Measurements from ENCODE around the gene PSMG4.

The PSMG4 gene

DNA sequence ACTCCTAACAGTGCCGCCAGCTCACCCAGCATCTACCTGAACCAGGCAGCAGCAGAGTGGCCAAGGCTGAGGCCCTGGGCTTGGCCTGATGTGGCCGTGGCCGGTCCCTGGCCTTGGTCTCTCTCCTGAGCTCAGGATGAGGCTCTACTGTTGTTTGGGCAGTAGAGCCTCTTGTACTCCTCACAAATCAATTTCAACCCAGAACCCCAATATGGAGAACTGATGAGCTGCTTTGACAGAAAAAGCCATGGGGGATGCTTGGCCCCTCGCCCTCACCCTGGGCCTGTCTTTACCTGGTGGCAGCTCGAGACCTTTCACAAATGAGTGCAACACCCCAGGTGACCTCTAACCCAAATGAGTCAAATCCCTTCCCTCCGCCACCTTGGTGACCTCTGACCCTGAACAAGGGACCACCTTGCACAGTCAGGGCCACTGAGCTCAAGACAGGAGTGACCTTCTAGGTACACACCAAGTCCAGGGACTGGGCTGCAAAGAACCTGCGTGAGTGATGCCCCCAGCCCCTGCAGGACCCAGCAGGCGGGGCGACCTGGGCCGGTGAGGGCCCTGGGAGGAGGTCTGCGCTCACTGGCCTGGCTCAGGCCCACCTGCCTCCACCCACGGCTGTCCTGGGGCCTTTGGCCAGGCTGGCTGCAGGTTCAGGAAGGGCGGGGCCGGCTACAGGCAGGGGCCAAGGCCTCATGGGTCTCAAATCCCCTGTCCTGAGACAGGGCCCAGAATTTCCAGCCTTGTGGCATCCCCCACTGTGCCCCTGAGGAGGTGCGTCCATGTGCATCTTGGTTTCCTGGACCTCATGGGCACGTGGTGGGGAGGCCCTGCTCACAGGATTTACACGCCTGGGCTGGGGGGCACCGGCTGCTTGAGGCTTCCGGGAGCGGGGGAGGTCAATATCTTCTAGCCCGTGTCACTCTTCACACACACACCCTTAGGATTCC is 30.2 kb downstream of the PSMG4 start:
- Histone ChIP-seq H3K36me3 (ENCODE audit: control insufficient read depth in 2 of 2, insufficient read depth in 2 of 2, low read length in 2 of 2) (peaks cover 51 to 56% of the 10 kb centered on the region in 2 donors), H3K4me1 (ENCODE audit: control insufficient read depth in 2 of 2, insufficient read depth in 2 of 2, low read length in 2 of 2) (no peaks in the 10 kb centered on the region), H3K9ac (ENCODE audit: low read depth in 1 of 2, low read length in 2 of 2) (no peak overlapping the region), H3K4me3 (ENCODE audit: low read length in 2 of 2) (no peak overlapping the region), H3K27me3 (ENCODE audit: control insufficient read depth in 2 of 2, insufficient read depth in 2 of 2, low read length in 2 of 2) (no peaks in the 10 kb centered on the region), H3K9me3 (ENCODE audit: control insufficient read depth in 2 of 2, low read length in 2 of 2) (no peaks in the 10 kb centered on the region), H3K27ac (ENCODE audit: low read depth in 2 of 2, low read length in 2 of 2) (no peak overlapping the region)

DNA sequence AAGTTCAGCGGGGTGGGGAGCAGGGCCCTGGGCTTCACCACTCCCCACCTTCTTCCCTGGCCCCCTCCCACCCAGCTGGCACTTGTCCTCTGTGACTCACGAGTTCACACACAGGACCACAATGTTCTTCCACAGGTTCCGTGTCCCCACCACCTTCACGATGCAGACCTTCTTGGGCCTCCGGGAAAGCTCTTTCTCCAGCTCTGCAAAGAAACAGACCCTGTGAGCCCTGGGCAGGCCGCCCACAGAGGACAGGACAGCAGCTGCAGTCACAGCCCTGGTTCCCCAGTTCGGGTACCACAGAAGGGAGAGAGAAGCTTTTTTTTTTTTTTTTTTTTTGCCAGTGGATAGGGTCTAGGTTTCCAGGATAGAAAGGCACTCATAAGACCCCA is 30.9 kb downstream of the PSMG4 start:
- H3K4me1 ChIP-seq (ENCODE audit: control insufficient read depth in 2 of 2, insufficient read depth in 2 of 2, low read length in 2 of 2) = no peaks in the 10 kb centered on the region
- H3K27me3 ChIP-seq (ENCODE audit: control insufficient read depth in 2 of 2, insufficient read depth in 2 of 2, low read length in 2 of 2) = no peaks in the 10 kb centered on the region
- no peak overlapping the region for H3K4me3 ChIP-seq (ENCODE audit: low read length in 2 of 2)
- no peak overlapping the region for H3K27ac ChIP-seq (ENCODE audit: low read depth in 2 of 2, low read length in 2 of 2)
- no peak overlapping the region for H3K9ac ChIP-seq (ENCODE audit: low read depth in 1 of 2, low read length in 2 of 2)
- peaks cover 52 to 53% of the 10 kb centered on the region in 2 donors for H3K36me3 ChIP-seq (ENCODE audit: control insufficient read depth in 2 of 2, insufficient read depth in 2 of 2, low read length in 2 of 2)
- H3K9me3 ChIP-seq (ENCODE audit: control insufficient read depth in 2 of 2, low read length in 2 of 2) = no peaks in the 10 kb centered on the region

- Histone ChIP-seq H3K9me3 (ENCODE audit: control insufficient read depth in 2 of 2, low read length in 2 of 2) (no peaks in the 10 kb centered on the region), H3K27me3 (ENCODE audit: control insufficient read depth in 2 of 2, insufficient read depth in 2 of 2, low read length in 2 of 2) (no peaks in the 10 kb centered on the region), H3K4me1 (ENCODE audit: control insufficient read depth in 2 of 2, insufficient read depth in 2 of 2, low read length in 2 of 2) (no peaks in the 10 kb centered on the region), H3K36me3 (ENCODE audit: control insufficient read depth in 2 of 2, insufficient read depth in 2 of 2, low read length in 2 of 2) (peaks cover 54 to 55% of the 10 kb centered on the region in 2 donors), H3K27ac (ENCODE audit: low read depth in 2 of 2, low read length in 2 of 2) (no peak overlapping the region), H3K9ac (ENCODE audit: low read depth in 1 of 2, low read length in 2 of 2) (no peak overlapping the region), H3K4me3 (ENCODE audit: low read length in 2 of 2) (no peak overlapping the region)
These were observed 31.6 kb downstream of the PSMG4 start for GRCh38 chr6:3290149-3290930.

DNA sequence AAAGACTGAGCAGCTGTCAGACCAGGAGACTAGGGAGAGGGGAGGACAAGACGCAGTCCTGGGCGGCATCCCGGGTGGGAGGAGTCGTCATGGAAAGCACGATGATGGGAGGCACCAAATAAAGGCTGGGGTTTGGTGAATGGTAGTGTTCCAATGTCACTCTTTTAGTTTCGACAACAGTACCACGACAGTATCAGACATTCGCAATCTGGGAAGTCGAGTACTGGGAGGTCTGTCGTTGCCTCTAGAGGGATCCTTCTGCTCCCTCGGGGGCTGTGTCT is 32.1 kb downstream of the PSMG4 start:
- Histone ChIP-seq H3K4me3 (ENCODE audit: low read length in 2 of 2) (no peak overlapping the region), H3K9ac (ENCODE audit: low read depth in 1 of 2, low read length in 2 of 2) (no peak overlapping the region), H3K9me3 (ENCODE audit: control insufficient read depth in 2 of 2, low read length in 2 of 2) (no peaks in the 10 kb centered on the region), H3K27me3 (ENCODE audit: control insufficient read depth in 2 of 2, insufficient read depth in 2 of 2, low read length in 2 of 2) (no peaks in the 10 kb centered on the region), H3K27ac (ENCODE audit: low read depth in 2 of 2, low read length in 2 of 2) (no peak overlapping the region), H3K4me1 (ENCODE audit: control insufficient read depth in 2 of 2, insufficient read depth in 2 of 2, low read length in 2 of 2) (no peaks in the 10 kb centered on the region), H3K36me3 (ENCODE audit: control insufficient read depth in 2 of 2, insufficient read depth in 2 of 2, low read length in 2 of 2) (peaks cover 52 to 56% of the 10 kb centered on the region in 2 donors)

DNA sequence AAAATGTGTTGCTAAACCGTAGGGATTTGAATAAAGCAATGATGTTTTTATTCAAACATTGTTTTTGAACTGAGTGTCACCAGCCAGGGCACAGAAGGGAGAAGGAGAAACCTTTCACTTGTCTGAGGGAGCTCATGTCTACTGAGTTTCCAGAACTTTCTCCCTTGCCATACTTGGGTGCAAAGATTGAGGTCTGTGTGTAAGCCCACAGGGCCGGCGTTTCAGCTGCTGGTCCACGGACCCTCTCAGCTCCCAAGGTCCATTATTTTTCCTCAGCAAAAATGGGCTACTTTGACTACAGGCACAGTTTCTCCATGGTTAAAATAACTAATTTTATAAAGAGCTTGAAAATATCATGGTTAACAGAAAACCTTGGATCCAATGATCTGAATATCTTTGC is 32.6 kb downstream of the PSMG4 start:
- peaks cover 52 to 58% of the 10 kb centered on the region in 2 donors for H3K36me3 ChIP-seq (ENCODE audit: control insufficient read depth in 2 of 2, insufficient read depth in 2 of 2, low read length in 2 of 2)
- no peak overlapping the region for H3K9ac ChIP-seq (ENCODE audit: low read depth in 1 of 2, low read length in 2 of 2)
- H3K27me3 ChIP-seq (ENCODE audit: control insufficient read depth in 2 of 2, insufficient read depth in 2 of 2, low read length in 2 of 2) = no peaks in the 10 kb centered on the region
- H3K4me3 ChIP-seq (ENCODE audit: low read length in 2 of 2) = no peak overlapping the region
- H3K27ac ChIP-seq (ENCODE audit: low read depth in 2 of 2, low read length in 2 of 2) = no peak overlapping the region
- H3K9me3 ChIP-seq (ENCODE audit: control insufficient read depth in 2 of 2, low read length in 2 of 2) = no peaks in the 10 kb centered on the region
- H3K4me1 ChIP-seq (ENCODE audit: control insufficient read depth in 2 of 2, insufficient read depth in 2 of 2, low read length in 2 of 2) = no peaks in the 10 kb centered on the region

GRCh38 chr6:3291987-3292386 is 33.2 kb downstream of the PSMG4 start:
- H3K9me3 ChIP-seq (ENCODE audit: control insufficient read depth in 2 of 2, low read length in 2 of 2) = no peaks in the 10 kb centered on the region
- H3K4me3 ChIP-seq (ENCODE audit: low read length in 2 of 2) = no peak overlapping the region
- no peaks in the 10 kb centered on the region for H3K4me1 ChIP-seq (ENCODE audit: control insufficient read depth in 2 of 2, insufficient read depth in 2 of 2, low read length in 2 of 2)
- no peak overlapping the region for H3K27ac ChIP-seq (ENCODE audit: low read depth in 2 of 2, low read length in 2 of 2)
- H3K27me3 ChIP-seq (ENCODE audit: control insufficient read depth in 2 of 2, insufficient read depth in 2 of 2, low read length in 2 of 2) = no peaks in the 10 kb centered on the region
- H3K36me3 ChIP-seq (ENCODE audit: control insufficient read depth in 2 of 2, insufficient read depth in 2 of 2, low read length in 2 of 2) = peaks cover 50 to 61% of the 10 kb centered on the region in 2 donors
- H3K9ac ChIP-seq (ENCODE audit: low read depth in 1 of 2, low read length in 2 of 2) = no peak overlapping the region

GRCh38 chr6:3292431-3293197 is 33.9 kb downstream of the PSMG4 start:
- Histone ChIP-seq H3K36me3 (ENCODE audit: control insufficient read depth in 2 of 2, insufficient read depth in 2 of 2, low read length in 2 of 2) (peaks cover 51 to 59% of the 10 kb centered on the region in 2 donors), H3K4me1 (ENCODE audit: control insufficient read depth in 2 of 2, insufficient read depth in 2 of 2, low read length in 2 of 2) (no peaks in the 10 kb centered on the region), H3K27me3 (ENCODE audit: control insufficient read depth in 2 of 2, insufficient read depth in 2 of 2, low read length in 2 of 2) (no peaks in the 10 kb centered on the region), H3K9me3 (ENCODE audit: control insufficient read depth in 2 of 2, low read length in 2 of 2) (no peaks in the 10 kb centered on the region), H3K27ac (ENCODE audit: low read depth in 2 of 2, low read length in 2 of 2) (no peak overlapping the region), H3K4me3 (ENCODE audit: low read length in 2 of 2) (no peak overlapping the region), H3K9ac (ENCODE audit: low read depth in 1 of 2, low read length in 2 of 2) (no peak overlapping the region)

- no peak overlapping the region for H3K27ac ChIP-seq (ENCODE audit: low read depth in 2 of 2, low read length in 2 of 2)
These were observed 34.8 kb downstream of the PSMG4 start for GRCh38 chr6:3293271-3294155.

DNA sequence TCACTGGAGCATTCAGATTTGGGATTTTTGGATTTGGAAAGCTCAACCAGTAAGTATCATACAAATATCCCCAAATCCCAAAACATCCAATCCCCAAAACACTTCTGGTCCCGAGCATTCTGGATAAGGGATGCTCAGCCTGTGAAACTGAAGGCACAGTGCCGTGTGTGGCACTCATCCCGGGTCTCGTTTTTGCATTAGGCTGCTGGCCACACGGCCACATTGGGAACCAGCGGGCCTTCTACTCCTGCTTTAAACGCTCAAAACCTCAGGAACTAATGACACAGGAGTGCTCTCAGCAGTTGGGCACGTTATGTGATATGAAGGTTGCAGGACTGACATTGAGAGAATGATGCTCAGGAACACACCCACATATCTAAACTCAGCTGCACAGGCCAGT is 35.6 kb downstream of the PSMG4 start:
- Histone ChIP-seq H3K4me3 (ENCODE audit: low read length in 2 of 2) (no peak overlapping the region), H3K27me3 (ENCODE audit: control insufficient read depth in 2 of 2, insufficient read depth in 2 of 2, low read length in 2 of 2) (no peaks in the 10 kb centered on the region), H3K9ac (ENCODE audit: low read depth in 1 of 2, low read length in 2 of 2) (no peak overlapping the region), H3K4me1 (ENCODE audit: control insufficient read depth in 2 of 2, insufficient read depth in 2 of 2, low read length in 2 of 2) (no peaks in the 10 kb centered on the region), H3K36me3 (ENCODE audit: control insufficient read depth in 2 of 2, insufficient read depth in 2 of 2, low read length in 2 of 2) (peaks cover 45 to 61% of the 10 kb centered on the region in 2 donors), H3K27ac (ENCODE audit: low read depth in 2 of 2, low read length in 2 of 2) (no peak overlapping the region), H3K9me3 (ENCODE audit: control insufficient read depth in 2 of 2, low read length in 2 of 2) (no peaks in the 10 kb centered on the region)

More at GRCh38 chr6:3293271-3294155, 34.8 kb downstream of the PSMG4 start:
- Histone ChIP-seq H3K9me3 (ENCODE audit: control insufficient read depth in 2 of 2, low read length in 2 of 2) (no peaks in the 10 kb centered on the region), H3K4me1 (ENCODE audit: control insufficient read depth in 2 of 2, insufficient read depth in 2 of 2, low read length in 2 of 2) (no peaks in the 10 kb centered on the region), H3K27me3 (ENCODE audit: control insufficient read depth in 2 of 2, insufficient read depth in 2 of 2, low read length in 2 of 2) (no peaks in the 10 kb centered on the region), H3K4me3 (ENCODE audit: low read length in 2 of 2) (no peak overlapping the region), H3K9ac (ENCODE audit: low read depth in 1 of 2, low read length in 2 of 2) (no peak overlapping the region), H3K36me3 (ENCODE audit: control insufficient read depth in 2 of 2, insufficient read depth in 2 of 2, low read length in 2 of 2) (peaks cover 52 to 64% of the 10 kb centered on the region in 2 donors)
